ENCODE measurements around the gene PLD1.

The PLD1 gene

GRCh38 chr3:171688593-171688992 lies 121.7 kb downstream of the PLD1 start:
- H3K4me3 ChIP-seq (ENCODE audit: low read depth, low read length), result no peak overlapping the region
- no peak for TF ChIP-seq CTCF (IDR thresholded peaks at IDR 0.05; ENCODE audit: borderline replicate concordance, insufficient read depth, low read depth, low read length)

GRCh38 chr3:171688002-171688401 lies 122.3 kb downstream of the PLD1 start:
- no peak for TF ChIP-seq CTCF (IDR thresholded peaks at IDR 0.05; ENCODE audit: borderline replicate concordance, insufficient read depth, low read depth, low read length)
- H3K4me3 ChIP-seq (ENCODE audit: low read depth, low read length), result no peak overlapping the region

- no peak overlapping the region for H3K4me3 ChIP-seq (ENCODE audit: low read depth, low read length)
- no peak for TF ChIP-seq CTCF (IDR thresholded peaks at IDR 0.05; ENCODE audit: borderline replicate concordance, insufficient read depth, low read depth, low read length)
Measured at GRCh38 chr3:171687581-171687980, 122.7 kb downstream of the PLD1 start.

- no peak overlapping the region for H3K4me3 ChIP-seq (ENCODE audit: low read depth, low read length)
- TF ChIP-seq CTCF (IDR thresholded peaks at IDR 0.05; ENCODE audit: borderline replicate concordance, insufficient read depth, low read depth, low read length), result no peak
Measured at GRCh38 chr3:171687064-171687463, 123.2 kb downstream of the PLD1 start.

GRCh38 chr3:171685116-171685895 lies 125.0 kb downstream of the PLD1 start:
- no peak overlapping the region for H3K4me3 ChIP-seq (ENCODE audit: low read depth, low read length)
- no peak for TF ChIP-seq CTCF (IDR thresholded peaks at IDR 0.05; ENCODE audit: borderline replicate concordance, insufficient read depth, low read depth, low read length)

- no peak overlapping the region for H3K4me3 ChIP-seq (ENCODE audit: low read depth, low read length)
- no peak for TF ChIP-seq CTCF (IDR thresholded peaks at IDR 0.05; ENCODE audit: borderline replicate concordance, insufficient read depth, low read depth, low read length)
Measured at GRCh38 chr3:171684221-171684620, 126.1 kb downstream of the PLD1 start.

- no peak overlapping the region for H3K4me3 ChIP-seq (ENCODE audit: low read depth, low read length)
- no peak for TF ChIP-seq CTCF (IDR thresholded peaks at IDR 0.05; ENCODE audit: borderline replicate concordance, insufficient read depth, low read depth, low read length)
Measured at GRCh38 chr3:171682743-171683142, 127.5 kb downstream of the PLD1 start.

Measured in GM12875 (cell line).